Stimulated activated CD8-positive, alpha-beta memory T cell treated with anti-CD3 and anti-CD28 coated beads, Interleukin-12 subunit alpha, Interleukin-12 subunit beta, amount 100 ng/mL, for 24 hours (primary cell): ENCODE data around the gene CACNA2D3.

Source experiments
- DNase-seq: peaks from one replicate; pipeline ENCODE4 v3.0.0-alpha.2; 2020; ENCODE audit errors: extremely low read depth

The CACNA2D3 gene

DNA sequence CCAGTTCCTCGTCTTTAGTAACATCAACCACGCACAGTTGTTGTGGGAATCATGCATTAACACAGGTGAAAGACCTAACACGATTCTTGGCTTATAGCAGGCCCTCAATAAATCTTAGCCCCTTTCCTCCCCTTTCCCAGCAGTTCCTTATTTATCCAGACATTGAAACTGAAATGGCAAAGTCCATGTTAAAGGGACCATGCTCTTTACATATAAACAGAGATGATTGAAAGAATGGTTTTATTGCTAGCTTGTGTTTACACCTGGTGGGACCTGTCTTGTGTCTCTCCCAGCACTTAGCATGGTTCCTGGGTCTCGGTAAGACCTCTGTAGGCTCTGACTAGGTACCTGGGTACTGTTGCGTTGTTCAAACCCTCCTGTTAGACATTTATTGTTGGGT lies 553.7 kb downstream of the CACNA2D3 start:
- DNase-seq, result no peak

- DNase-seq, result no peak
Observed at GRCh38 chr3:54681706-54682105, 559.4 kb downstream of the CACNA2D3 start.

DNA sequence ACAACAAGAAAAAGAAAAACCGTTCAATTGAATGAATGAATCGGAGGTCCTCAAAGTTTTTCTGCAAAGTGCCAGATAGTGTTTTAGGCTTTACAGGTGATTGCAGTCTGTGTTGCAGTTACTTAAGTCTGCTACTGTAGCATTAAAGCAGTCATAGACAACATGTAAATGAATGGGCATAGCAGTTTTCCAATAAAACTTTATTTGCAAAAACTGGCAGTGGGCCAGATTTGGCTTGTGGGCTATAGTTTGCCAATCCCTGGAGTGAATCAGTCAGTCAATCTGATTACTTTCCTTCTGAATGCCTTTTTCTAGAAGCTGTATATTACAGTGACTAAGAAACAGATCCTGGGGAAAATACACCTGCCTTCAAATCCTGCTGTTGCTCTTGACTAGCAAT lies 562.9 kb downstream of the CACNA2D3 start:
- DNase-seq, result no peak

- no peak for DNase-seq
Observed at GRCh38 chr3:54691289-54691771, 569.0 kb downstream of the CACNA2D3 start.

GRCh38 chr3:54696313-54696712 lies 574.0 kb downstream of the CACNA2D3 start:
- no peak for DNase-seq

- no peak for DNase-seq
Observed at GRCh38 chr3:54698054-54698453, 575.7 kb downstream of the CACNA2D3 start.

DNA sequence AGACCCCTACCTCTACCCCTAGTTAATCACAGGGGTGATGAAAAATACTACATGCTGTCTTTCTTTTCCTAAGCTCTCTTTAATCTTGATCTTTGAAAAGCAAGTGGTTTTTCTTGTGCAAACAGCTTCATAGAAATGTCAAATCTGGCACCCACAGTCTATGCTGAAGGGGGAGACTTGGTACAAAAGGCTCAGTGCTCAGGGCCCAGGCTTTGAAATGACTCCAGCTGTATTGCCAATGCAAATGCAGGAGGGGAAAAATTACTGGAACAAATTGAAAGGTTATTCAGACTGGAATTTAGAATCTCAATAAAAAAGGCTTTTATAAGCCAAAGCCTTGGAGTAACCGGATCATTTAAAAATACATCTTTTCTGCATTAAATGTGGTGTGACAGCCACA lies 581.6 kb downstream of the CACNA2D3 start:
- no peak for DNase-seq

- DNase-seq, result no peak
Observed at GRCh38 chr3:54705730-54706129, 583.4 kb downstream of the CACNA2D3 start.

DNA sequence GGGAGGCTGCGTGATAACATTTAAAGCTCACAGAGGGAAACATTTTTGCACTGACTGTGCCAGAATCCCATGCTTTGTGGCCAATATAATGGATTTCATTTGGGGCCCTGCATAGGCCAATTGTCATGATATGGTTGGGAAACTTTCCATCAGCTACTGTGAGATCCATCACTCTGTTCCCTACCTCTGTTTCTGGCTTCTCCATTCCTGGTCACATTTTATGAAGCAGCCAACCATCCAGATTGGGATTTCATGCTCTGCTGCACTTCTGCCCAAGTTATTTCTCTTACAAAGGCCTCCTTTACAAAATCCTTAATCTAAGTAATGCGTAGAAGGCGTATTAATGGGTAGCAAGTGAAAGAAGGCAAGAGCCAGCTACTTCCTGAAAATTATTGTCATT lies 584.4 kb downstream of the CACNA2D3 start:
- DNase-seq, result no peak

- no peak for DNase-seq
Observed at GRCh38 chr3:54709785-54710184, 587.4 kb downstream of the CACNA2D3 start.

DNA sequence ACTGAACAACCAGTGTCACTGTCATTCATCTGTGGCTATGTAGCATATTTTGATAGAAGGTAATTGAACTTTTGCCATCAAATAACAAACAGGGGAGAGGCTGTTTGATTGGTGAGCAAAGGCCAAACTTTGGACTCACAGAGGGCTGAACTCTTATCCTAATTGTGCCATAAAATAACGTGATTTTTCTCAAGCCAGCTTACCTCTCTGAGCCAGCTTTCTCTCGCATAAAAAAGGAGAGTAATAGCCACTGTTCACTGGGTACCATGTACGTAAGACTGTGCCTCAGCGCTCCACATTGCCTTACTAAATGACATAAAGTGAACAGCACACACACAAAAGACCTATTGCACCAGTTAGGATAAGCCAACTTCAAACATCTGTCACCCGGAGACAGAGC lies 588.6 kb downstream of the CACNA2D3 start:
- no peak for DNase-seq

DNA sequence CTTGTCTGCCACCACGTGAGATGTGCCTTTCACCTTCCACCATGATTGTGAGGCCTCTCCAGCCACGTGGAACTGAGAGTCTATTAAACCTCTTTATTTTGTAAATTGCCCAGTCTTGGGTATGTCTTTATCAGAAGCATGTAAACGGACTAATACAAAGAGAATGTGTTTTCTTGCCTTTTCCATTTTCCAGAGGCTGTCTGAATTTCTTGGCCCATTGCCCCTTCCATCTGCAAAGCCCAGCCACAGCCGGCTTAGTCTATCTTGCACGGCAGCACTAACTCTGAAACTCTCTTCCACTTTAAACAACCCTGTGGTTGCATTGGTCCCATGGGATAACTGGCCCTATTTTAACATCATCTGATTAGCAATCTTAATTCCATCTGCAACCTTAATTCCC lies 590.2 kb downstream of the CACNA2D3 start:
- DNase-seq, result no peak

- DNase-seq, result no peak
Observed at GRCh38 chr3:54713031-54713430, 590.7 kb downstream of the CACNA2D3 start.

GRCh38 chr3:54713455-54713854 lies 591.1 kb downstream of the CACNA2D3 start:
- no peak for DNase-seq

DNA sequence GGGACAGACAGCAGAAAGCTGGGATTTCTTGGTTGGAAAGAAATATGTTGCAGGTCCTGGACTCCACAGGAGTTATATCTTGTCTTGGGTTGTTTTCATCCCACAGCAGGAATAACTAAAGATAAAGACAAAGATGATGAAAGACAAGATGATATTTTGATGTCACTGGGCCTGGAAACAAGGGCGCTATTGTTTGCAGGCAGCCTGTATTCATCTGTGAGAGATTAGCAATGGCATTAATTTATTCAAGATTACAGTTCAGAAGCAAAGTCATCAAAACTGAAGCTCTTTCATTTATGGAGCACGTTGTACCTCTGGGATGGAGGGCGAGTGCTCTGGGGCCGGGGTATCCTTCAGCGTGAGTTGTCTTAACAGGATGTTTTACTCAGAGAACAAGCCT lies 591.7 kb downstream of the CACNA2D3 start:
- no peak for DNase-seq

- no peak for DNase-seq
Observed at GRCh38 chr3:54717506-54717905, 595.2 kb downstream of the CACNA2D3 start.

GRCh38 chr3:54719914-54720313 lies 597.6 kb downstream of the CACNA2D3 start:
- no peak for DNase-seq

GRCh38 chr3:54720604-54721003 lies 598.3 kb downstream of the CACNA2D3 start:
- no peak for DNase-seq

DNA sequence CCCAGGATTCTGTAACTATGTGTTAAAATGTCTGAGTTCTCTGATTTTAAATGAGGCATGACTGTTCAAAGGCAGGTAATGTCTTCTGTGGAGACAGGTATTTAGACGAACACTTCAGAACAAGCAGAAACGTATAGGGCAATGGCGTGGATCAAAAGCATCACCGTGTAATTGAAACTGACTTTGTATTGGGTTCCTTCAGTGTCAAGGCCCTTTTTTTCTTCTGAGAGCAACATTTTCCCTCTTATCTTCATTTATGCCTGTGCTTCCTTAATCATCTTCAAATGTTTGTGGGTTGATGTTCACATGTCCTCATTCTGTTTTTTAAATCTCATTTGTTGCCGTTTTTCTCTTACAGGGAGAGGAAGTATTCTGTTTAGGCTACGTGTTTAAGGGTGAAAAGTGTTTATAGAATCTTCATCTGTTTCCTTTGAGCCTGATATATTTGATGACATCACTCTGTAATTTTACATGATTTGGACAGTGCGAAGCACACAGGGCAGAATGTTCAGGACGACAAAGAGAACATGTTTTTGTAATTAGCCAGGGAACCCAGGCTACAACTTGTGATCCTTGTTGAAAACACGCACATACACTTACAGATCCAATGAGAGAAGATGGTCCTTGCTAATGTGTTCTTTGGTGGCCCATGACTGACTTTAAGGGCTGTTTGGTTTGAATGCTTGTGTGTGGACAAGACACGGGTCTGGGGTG lies 609.5 kb downstream of the CACNA2D3 start:
- no peak for DNase-seq

DNA sequence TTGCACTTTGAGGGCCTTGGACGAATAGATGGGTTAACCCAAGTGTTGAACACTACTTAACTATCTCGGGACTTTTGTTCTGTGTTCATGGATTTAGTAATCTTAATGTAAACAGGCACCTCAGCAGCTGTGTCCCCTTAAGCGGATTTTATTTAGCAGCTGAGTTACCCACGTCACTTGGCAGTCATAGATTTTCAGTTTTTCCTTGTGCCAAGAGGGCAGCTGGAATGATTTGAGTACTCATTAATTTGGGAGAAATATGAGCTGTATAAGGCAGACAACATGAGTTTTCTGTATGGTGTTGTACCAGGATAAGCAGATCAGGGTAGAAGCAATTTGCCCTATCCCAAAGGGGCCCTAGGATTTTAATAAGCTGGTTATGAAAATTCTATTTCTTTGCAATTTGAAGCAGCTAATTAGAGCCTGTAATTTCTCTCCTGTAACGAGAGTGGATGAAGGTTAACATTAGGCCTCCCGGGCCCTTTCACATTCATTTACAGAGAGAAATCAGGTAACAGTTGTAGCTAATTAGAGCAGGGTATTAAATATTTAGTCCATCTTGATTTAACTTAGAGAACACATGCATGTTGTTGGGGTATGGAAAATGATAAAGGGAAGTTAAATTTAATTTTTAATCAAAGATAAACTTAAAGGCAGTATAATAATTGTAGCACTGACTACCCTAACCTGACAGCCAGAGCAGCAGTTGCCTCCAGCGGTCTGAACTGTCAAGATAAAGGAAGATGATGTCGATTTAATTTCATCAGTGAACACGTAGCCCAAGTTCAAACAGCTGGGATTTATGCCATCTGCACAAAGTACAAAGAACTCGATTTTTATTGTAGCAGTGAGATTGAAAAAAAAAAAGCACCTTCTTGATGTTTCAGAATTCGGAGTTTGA lies 611.0 kb downstream of the CACNA2D3 start:
- no peak for DNase-seq

GRCh38 chr3:54736459-54736858 lies 614.1 kb downstream of the CACNA2D3 start:
- no peak for DNase-seq

DNA sequence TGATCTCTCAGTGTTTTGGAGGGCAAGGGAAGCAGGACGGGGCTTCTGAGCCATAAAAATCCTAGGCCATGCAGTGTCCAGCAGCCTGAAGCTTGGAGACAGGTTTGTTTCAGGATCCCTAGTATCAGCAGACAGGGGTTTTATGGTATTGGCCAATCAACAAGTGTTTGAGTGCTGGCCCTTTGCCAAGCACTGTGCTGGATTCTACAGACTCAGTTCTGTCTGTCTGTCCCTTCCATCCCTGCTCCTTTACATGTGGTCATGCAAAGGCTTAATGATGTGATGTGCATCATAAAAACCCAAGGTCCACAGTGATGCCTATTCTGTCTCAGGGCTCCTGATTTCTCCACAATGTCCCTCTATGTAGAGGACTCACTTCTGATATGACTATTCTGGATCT lies 621.4 kb downstream of the CACNA2D3 start:
- DNase-seq, result no peak

- no peak for DNase-seq
Observed at GRCh38 chr3:54744291-54744690, 621.9 kb downstream of the CACNA2D3 start.
